Keratinocyte (primary cell): ENCODE data around the gene PLD1. TPM values are rescaled to one million over a fixed set of nuclear protein-coding genes. Genes with fewer than 3 reads are reported as not detected.

ENCODE experiments used
- DNase-seq: peaks from one replicate; pipeline ENCODE4 v3.0.0-alpha.2; 2011; ENCODE audit warnings: low read depth, missing footprints, low spot score
- FAIRE-seq: peaks from 2 replicates; lab custom pipeline; 2011; peaks lifted over from hg19 to GRCh38; lab: Jason Lieb, UNC
- H2AFZ ChIP-seq: 2 replicates; pipeline ENCODE4 v1.6.0; 2012; ENCODE audit warnings: low read length, control low read depth, inconsistent platforms; ENCODE audit not compliant: control insufficient read depth
- H3K27ac ChIP-seq: 2 replicates; pipeline ENCODE4 v1.5.1; 2011; ENCODE audit warnings: low read length; ENCODE audit not compliant: control insufficient read depth, insufficient read depth
- H3K27me3 ChIP-seq: 3 replicates; pipeline ENCODE4 v1.6.0; 2011; ENCODE audit warnings: low read length; ENCODE audit not compliant: control insufficient read depth, insufficient read depth; ENCODE audit errors: extremely low read depth
- H3K36me3 ChIP-seq, 2 experiments: 2 replicates in 1 of 2; 3 replicates in 1 of 2; pipeline ENCODE4 v1.5.1; 2011; ENCODE audit warnings: low read length in 2 of 2, mild to moderate bottlenecking in 1 of 2; ENCODE audit not compliant: control insufficient read depth in 2 of 2, insufficient read depth in 2 of 2; ENCODE audit errors: extremely low read depth in 1 of 2
- H3K4me1 ChIP-seq: 3 replicates; pipeline ENCODE4 v1.5.1; 2011; ENCODE audit warnings: low read length; ENCODE audit not compliant: control insufficient read depth, insufficient read depth; ENCODE audit errors: extremely low read depth
- H3K4me2 ChIP-seq: 3 replicates; pipeline ENCODE4 v1.6.0; 2011; ENCODE audit warnings: low read depth, low read length; ENCODE audit not compliant: control insufficient read depth, insufficient read depth; ENCODE audit errors: extremely low read depth
- H3K4me3 ChIP-seq, 3 experiments: fragments of 200-600 bp in 1 of 3; sonication (generic) in 1 of 3; 2 replicates in 2 of 3; 3 replicates in 1 of 3; pipeline ENCODE4 v1.5.1; 2011 to 2016; ENCODE audit warnings: low read length in 3 of 3, mild to moderate bottlenecking in 3 of 3, control low read depth in 2 of 3, inconsistent platforms in 1 of 3, low read depth in 1 of 3, mixed read lengths in 1 of 3, mixed run types in 1 of 3, moderate library complexity in 1 of 3; ENCODE audit not compliant: control insufficient read depth in 2 of 3, insufficient read depth in 2 of 3; ENCODE audit errors: extremely low read depth in 1 of 3
- H3K79me2 ChIP-seq: 2 replicates; pipeline ENCODE4 v1.6.0; 2012; ENCODE audit warnings: low read length; ENCODE audit not compliant: control insufficient read depth, insufficient read depth
- H3K9ac ChIP-seq: 3 replicates; pipeline ENCODE4 v1.6.0; 2011; ENCODE audit warnings: low read length; ENCODE audit not compliant: control insufficient read depth, insufficient read depth; ENCODE audit errors: extremely low read depth
- H3K9me1 ChIP-seq: 3 replicates; pipeline ENCODE4 v1.6.0; 2011; ENCODE audit warnings: low read length; ENCODE audit not compliant: control insufficient read depth, insufficient read depth; ENCODE audit errors: extremely low read depth
- H3K9me3 ChIP-seq: 2 replicates; pipeline ENCODE4 v1.5.1; 2012; ENCODE audit warnings: low read depth, low read length; ENCODE audit not compliant: control insufficient read depth
- H4K20me1 ChIP-seq: 3 replicates; pipeline ENCODE4 v1.6.0; 2011; ENCODE audit warnings: low read length; ENCODE audit not compliant: control insufficient read depth, insufficient read depth; ENCODE audit errors: extremely low read depth
- CTCF ChIP-seq, 3 experiments: IDR thresholded peaks in 1 of 3; conservative IDR thresholded peaks in 1 of 3; optimal IDR thresholded peaks in 1 of 3; 2 replicates in 2 of 3; 3 replicates in 1 of 3; pipeline versions ENCODE3 to v1.5.1; 2011; ENCODE audit warnings: low read length in 3 of 3, mild to moderate bottlenecking in 3 of 3, moderate library complexity in 2 of 3, control low read depth in 1 of 3, inconsistent platforms in 1 of 3; ENCODE audit not compliant: insufficient read depth in 2 of 3; ENCODE audit errors: extremely low read depth in 1 of 3
- EZH2 ChIP-seq: IDR thresholded peaks from one replicate; pipeline ENCODE4 v1.6.1; 2012; ENCODE audit warnings: inconsistent platforms, mild to moderate bottlenecking, low read length, moderate library complexity
- dilution Hi-C: fragments of 300-500 bp; cut with MboI; formaldehyde crosslinking; loops from one replicate; pipeline ENCODE4 v1.7.0; 2020; ENCODE audit warnings: low sequenced_read_pairs; ENCODE audit not compliant: extremely low pct_ligation_motif_present
- polyA plus RNA-seq, 5 experiments: library from polyadenylated mRNA; depleted of rRNA in 3 of 5; stranded (reverse) in 3 of 5; stranded (forward) in 1 of 5; unstranded in 1 of 5; fragments of >200 nt; gene quantifications; 1 replicate in 1 of 5; 2 replicates in 3 of 5; 3 replicates in 1 of 5; pipeline versions ENCODE4 v1.2.1 to v1.2.3, GENCODE V29; 2011 to 2012; ENCODE audit warnings: missing spikeins in 2 of 5, low read depth in 1 of 5, low replicate concordance in 1 of 5

Gene PLD1
- polyA plus RNA-seq, 1 donor (not counting 4 experiments of a cell fraction or from before 2014, with no cell fraction given) = 14.7 TPM

GRCh38 chr3:171803044-171803443, 7.2 kb downstream of the PLD1 start:
- H3K4me2 ChIP-seq = no peak overlapping the region
- H3K79me2 ChIP-seq = peaks cover 15% of the 10 kb centered on the region
- no peaks in the 10 kb centered on the region for H4K20me1 ChIP-seq
- FAIRE-seq = no peak
- TF ChIP-seq CTCF (optimal IDR thresholded peaks at IDR 0.05 in 1 of 3, IDR thresholded peaks at IDR 0.05 in 1 of 3, conservative IDR thresholded peaks at IDR 0.05 in 1 of 3; ENCODE audit: extremely low read depth in 1 of 3, insufficient read depth in 2 of 3, low read length in 3 of 3) = no peak
- TF ChIP-seq EZH2 = no peak
- peak overlapping the region; percentile 62 for H3K9ac ChIP-seq
- H3K27ac ChIP-seq = peak overlapping the region; percentile 82
- peaks cover 42% of the 10 kb centered on the region for H3K4me1 ChIP-seq
- no peaks in the 10 kb centered on the region for H3K36me3 ChIP-seq
- H3K9me3 ChIP-seq = no peaks in the 10 kb centered on the region
- dilution Hi-C loops = no loop called here
- no peak overlapping the region for H3K4me3 ChIP-seq
- DNase-seq = no peak
- no peaks in the 10 kb centered on the region for H3K27me3 ChIP-seq
- no peak overlapping the region for H2AFZ ChIP-seq
- H3K9me1 ChIP-seq = no peaks in the 10 kb centered on the region

- FAIRE-seq (no peak), DNase-seq (no peak)
- Histone ChIP-seq H3K36me3 (no peaks in the 10 kb centered on the region), H3K9me1 (no peaks in the 10 kb centered on the region), H3K4me1 (peaks cover 42% of the 10 kb centered on the region), H2AFZ (no peak overlapping the region), H3K27ac (peak overlapping the region; percentile 82), H3K4me2 (peak overlapping the region; percentile 69), H3K4me3 (no peak overlapping the region), H4K20me1 (no peaks in the 10 kb centered on the region), H3K27me3 (no peaks in the 10 kb centered on the region), H3K9ac (peak overlapping the region; percentile 62), H3K9me3 (no peaks in the 10 kb centered on the region), H3K79me2 (peaks cover 11% of the 10 kb centered on the region)
- TF ChIP-seq CTCF (optimal IDR thresholded peaks at IDR 0.05 in 1 of 3, IDR thresholded peaks at IDR 0.05 in 1 of 3, conservative IDR thresholded peaks at IDR 0.05 in 1 of 3; ENCODE audit: extremely low read depth in 1 of 3, insufficient read depth in 2 of 3, low read length in 3 of 3) (no peak), EZH2 (no peak)
- dilution Hi-C loops = no loop called here
Measured at GRCh38 chr3:171802590-171802956, 7.7 kb downstream of the PLD1 start.
